Activated CD4-positive, alpha-beta T cell treated with anti-CD3 and anti-CD28 coated beads for 4 hours (primary cell): Measurements from ENCODE around the gene LPP.

ENCODE experiments used
- DNase-seq, 2 donors: peaks; one replicate each; pipeline ENCODE4 v3.0.0-alpha.2; 2020

Gene LPP

DNA sequence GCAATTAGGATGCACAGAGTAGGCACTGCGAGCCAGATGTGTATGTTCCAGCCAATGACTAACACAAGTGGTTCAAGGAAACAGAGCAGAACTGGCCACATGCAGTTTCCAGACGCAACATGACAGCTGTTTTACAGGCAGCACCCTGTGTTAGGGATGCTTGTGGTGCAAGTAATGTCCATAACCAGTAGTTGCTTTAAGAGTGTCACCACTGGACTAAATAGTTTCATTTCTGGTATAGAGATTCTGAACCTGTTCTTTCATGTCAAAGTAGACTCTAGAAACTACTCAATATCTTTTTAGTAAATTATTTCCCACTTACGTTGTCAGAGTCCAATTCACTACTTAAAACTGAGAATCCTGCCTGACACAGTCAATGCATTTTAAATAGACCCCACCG lies 14.5 kb upstream of the LPP start:
- DNase-seq, result no peak

DNA sequence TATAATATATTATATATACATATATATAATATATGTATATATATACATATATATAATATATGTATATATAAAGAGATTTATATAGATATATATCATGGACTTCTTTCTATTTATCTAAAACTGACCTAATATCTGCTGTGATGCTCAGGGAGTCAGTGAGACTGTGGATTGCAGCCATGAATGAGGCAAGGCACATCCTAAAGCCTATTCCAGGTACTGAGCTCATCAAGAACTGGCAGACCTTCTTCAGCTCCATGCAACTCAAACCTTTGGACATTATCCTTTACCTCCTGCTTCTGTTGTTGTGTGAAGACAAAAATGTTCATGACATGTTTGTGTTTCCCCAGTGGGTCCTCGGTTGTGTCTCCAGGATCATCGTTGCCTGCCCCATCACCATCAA lies 7.7 kb upstream of the LPP start:
- no peak for DNase-seq

DNA sequence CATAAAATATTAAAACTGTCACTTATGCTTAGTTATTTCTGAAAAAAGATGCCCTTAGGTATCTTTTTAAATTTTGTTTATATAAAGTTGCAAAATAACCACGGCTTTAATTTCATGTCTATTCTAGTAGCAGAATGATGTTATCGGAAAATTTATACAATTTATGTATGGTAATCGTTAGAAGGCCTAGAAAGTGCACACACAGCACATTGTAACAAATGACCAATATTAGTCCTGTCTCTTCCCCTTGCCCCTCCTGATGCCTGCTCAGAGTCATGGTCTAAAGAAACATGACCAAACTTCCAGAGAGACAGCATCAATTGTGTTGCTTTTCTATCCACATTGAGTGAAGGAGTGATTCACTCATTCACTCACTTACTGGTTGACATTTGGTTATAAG lies 6.2 kb upstream of the LPP start:
- DNase-seq, result no peak

DNA sequence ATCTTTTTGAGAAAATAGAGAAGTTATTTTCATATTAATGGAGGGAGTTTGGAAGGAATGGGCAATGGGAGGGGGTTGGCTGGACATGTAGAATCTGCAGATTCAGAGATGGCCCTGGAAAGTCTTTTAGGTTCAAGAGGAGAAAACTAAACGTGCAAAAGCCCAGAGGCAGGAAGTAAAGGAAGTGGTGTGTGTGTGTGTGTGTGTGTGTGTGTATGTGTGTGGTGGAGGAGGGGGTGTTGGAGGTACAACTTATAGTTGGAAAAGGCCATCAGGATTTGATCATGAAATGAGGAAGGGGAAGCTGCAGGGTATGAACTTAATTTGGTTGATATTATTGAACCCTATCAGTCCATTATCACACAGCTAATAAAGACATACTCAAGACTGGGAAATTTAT lies 5.6 kb upstream of the LPP start:
- no peak for DNase-seq

DNA sequence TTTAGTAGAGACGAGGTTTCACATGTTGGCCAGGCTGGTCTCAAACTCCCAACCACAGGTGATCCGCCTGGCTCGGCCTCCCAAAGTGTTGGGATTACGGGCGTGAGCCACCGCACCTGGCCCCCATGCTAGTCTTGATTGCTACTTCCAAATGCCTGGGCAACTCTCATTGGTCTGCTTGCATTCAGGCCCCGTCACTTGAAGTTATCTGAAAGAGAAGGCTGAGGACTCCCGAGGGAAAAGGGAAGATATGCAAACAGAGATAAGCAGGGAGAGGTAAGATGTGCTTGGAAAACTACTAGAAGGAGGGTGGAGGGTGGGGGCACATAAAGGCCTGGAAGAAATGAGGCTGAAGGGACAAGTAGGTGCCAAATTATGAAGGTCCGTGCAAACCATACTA lies 4.4 kb upstream of the LPP start:
- DNase-seq, result no peak

DNA sequence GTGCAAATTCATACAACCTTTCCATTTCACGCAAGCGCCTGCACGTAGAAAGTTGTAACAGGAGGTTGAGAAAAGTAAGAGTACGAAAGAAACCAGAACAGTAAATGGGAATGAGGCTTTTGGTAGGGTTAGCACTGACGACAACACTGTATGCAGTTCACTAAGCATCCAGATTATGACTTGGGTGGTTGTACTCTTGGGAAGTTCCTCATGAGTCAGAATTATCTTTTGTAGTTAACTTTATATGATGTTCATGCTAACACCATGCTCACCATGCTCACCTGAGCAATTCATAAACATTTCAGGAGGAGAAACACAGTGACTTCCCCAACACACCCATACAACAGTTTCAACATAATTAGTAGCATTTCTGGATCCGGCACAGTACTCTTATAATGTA lies 3.0 kb upstream of the LPP start:
- DNase-seq, result no peak

DNA sequence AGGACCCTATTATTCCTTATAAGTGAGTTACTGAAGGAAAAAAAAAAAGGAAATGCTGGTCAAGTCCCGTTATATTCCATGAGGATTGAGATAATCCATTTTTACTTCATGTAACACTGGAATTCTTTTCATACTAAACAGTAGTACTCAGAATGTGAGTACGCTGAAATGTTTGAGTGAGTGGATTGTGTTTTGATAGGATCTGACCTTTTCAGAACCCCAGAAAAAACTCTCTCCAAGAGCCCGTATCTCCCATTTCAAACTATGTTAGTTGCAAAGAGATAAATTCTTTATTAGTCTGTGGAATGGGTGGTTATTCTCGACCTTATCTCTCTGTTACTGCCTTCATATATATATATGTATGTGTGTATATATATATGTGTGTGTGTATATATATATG lies 2.5 kb upstream of the LPP start:
- DNase-seq, result no peak

DNA sequence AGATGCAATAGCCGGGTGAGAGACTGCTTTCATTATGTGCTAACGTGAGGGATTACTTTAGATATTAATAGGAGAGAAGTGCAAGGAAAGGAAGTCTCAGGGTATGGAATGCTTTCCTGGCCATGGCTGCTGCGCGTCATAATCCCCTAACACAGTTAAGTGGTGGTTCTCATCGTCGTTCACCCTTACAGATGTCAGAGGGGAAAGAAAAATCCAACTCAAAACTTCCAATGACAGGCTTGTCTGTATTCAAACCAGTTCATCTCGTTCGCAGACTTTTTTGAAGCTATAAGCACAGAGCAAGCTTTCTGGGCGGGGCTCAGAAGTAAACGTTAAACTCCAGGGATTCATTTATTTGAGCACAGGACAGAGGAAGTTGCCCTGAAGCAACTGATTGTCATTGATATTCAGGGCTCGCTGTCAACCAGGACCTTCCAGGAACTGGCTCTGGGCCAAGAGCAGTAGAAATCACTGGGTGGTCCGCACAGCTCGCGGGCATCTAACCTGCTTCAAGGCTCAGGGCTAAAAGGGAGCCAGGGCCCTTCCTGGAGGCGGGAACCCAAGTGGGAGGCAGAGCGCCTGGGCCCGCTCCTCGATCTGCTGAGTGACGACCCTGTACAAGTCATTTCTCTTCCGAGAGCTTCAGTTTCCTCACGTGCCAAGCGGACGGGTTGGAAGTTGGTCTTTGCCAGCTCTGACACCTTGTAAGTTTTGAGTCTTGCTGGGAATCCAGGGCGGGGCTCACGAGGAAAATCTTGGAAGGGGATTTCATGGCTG lies 1.1 kb upstream of the LPP start:
- DNase-seq, result peak in 1 of 2 donors; percentile 10

DNA sequence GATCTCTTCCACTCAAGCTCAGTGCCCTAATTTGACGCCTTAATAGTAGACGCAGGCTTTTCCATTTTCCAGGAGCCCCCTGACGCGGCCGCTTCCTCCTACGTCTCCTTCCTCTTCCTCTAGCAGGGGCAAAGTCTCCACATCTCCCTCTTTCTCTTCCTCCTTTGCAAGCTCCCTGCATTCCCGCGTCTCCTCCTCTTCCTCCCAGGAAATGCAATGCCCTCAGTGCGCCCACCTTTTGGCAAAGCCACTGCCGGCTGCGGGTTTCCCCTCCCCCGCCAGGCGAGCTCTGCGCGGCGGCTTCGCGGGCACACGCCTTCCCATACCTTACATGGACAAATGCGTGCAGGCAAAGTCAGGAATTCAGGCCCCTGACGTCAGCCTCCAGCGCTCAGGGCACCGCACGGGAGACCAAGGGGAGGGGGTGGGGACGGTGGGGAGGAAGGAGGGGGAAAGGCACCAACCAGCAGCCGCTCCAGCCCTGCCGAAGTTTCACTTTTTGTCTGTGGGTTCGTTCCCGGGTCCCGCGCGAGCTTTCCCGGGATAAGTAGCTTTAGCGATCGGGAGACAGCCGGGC lies 432 bp upstream of the LPP start:
- peak; percentile 32 to 48 for DNase-seq

DNA sequence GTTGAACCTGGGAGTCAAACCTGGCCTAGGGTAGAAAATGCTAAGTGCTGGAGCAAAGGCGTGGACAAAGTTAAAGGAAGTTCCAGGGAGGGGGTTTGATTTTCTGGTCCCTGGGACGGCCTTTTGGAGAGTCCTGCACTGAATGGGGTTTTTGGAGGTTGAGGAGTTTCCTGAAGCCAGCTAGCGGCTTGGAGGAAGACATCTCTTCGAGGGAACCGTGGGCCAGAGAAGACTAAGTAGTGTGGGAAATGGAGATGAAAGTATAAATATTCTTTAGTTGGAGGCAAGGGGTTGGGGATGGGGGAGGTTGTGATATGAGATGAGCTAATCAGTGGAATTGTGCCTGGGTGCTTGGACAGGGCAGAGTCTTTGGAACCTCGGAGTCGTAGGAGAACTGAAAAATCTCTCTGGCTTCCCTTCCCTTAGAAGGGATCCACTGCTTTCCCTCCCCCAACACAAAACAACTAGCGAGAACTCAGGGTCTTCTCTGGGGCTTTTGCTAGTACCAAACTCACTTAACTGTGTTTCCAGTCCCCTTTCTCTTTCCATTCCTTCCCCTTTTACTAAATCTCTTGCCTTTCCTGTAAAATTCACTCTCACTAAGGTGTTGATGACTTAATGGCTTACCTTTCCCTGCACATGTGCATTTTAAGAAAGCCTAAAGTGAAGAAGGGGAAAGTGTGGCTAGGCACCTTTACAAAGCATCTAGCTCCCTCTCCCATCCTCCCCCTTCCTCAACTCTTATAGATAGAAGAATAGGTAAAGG lies 1.0 kb downstream of the LPP start:
- no peak for DNase-seq

DNA sequence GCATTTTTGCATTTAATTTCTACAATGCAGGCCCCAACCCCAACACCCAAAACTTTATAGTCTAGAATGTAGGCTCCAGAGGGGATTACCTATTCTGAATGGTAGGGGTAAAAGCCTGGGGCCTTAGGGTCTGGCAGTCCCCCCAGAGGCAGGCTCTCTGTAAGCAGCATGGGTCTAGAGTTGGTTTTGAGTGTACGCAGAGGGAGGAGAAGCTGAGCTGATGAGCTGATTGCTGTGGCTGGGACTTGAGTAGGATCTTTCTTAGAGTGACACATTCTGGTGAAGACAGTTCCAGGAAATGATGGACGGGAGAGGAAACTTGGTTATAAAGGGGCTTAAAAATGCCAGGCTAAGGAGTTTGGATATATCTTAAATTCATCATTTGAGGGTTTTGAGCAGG lies 2.1 kb downstream of the LPP start:
- no peak for DNase-seq

DNA sequence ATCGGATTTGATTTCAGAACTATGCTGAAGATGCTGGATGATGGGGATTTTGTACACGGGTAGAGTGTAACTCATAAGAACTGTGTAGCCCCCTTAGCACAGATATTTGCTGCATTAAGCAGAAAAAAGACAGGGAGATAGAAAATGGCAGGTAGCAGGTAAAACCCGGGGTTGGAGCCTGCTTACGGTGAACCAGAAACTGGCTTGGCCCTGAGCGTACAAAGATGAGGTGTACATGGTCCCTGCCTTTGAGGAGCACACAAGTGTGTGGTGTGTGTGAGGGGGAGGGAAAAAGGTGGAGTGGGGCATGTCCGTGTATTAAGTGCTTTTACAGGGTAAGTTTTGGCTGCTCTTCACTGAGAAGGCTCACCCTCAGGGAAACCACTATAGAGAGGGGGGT lies 3.5 kb downstream of the LPP start:
- no peak for DNase-seq

DNA sequence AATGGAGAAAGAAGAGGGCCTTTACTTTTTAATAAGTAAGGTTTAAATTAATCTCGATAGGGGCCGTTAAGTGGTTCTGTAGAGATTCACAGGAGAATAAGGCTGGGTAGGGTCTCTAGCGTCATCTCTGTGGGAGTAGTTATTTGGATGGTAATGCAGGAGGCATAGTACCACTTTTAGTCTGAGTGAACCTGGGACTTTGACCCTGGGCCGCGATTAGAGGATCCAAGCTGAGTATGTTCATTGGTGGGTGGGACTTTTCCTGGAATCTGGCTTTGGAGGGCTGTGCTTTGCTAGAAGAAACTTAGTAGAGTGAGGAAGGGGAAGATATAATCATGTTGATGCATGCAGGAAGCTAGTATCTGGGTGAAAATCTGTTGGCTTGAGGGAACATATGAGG lies 4.0 kb downstream of the LPP start:
- DNase-seq, result no peak

DNA sequence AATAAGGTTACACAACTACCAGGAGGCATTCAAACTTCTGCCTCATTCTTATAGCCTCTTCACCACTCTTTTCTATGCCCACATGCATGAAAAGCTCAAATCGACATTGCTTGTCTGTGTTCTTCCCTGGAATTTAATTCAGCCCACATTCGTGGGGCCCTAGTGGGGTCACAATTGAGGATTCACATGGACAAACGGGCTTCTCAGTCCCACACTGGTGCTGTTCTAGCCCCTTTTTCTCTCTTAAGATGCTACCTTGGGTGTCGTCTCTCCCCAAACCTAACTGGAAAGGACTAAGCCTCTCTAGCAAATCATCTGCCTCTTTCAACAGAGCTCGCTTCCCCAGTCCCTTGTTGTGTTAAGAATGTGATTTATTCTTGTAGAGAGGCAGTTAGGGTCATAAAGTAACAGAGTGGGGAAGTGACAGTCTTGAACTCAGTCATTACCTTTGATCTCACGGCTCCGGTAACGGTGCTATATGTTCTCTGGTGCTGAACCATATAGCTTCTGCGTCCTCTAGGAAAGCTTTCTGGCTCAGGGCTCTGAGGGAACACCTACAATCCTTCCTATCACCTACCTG lies 4.9 kb downstream of the LPP start:
- no peak for DNase-seq

DNA sequence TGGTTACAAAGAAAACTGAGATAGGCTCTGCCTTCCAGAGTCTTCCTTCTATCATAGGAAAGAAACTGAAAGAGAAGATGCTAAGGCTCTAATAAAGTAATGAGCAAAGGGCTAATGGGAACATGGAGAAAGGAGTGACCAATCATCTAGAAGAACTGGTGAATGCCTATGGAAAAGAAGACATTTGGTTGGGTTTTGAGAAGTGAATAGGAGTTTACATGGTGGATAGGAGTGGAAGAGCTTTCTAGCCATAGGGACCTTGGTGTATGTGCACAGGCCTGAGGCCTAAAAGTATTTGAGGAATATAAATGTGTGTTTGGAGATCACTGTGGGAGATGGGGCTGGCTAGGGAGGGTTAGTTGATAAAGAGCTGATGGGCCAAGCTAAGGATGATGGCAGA lies 6.8 kb downstream of the LPP start:
- DNase-seq, result no peak

DNA sequence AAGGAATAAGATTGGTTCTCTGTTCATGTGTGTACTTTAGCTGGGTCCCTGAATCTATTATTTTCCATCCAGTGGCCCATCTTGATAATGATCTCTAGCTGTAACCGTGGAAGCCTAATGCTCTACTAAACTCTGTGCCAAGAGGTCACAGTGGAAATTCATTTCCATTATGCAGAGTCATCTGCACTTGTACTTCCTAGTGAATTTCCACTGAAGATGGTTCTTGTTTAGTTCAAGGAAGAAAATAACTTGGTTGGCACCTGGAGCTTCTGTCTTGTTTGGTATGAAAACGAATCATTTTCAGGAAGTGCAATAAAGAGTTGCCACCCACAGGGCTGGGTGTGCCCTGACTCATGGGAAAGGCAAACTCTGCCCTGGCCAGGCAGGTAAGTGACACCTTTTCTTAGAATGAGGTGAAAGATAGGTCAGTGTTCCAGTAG lies 10.3 kb downstream of the LPP start:
- DNase-seq, result peak; percentile 45 to 48

DNA sequence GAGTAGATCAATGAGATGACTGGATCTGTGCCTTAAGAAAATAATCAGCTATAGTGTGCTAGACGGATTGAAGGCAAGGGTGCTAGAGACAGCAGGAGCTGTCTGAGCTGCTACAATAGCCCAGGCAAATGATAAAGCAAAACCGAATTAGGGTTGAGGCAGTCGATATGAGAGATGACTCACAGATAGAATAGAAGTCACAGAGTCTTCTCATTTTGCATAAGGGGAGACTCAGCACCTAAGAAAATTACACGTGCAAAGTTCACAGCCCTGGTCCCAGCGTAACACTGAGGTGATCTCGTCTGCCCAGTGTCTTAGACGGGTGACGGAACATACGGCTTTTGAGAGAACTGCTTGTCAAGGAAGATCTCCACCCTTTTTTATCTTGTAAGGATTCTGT lies 11.6 kb downstream of the LPP start:
- no peak for DNase-seq

DNA sequence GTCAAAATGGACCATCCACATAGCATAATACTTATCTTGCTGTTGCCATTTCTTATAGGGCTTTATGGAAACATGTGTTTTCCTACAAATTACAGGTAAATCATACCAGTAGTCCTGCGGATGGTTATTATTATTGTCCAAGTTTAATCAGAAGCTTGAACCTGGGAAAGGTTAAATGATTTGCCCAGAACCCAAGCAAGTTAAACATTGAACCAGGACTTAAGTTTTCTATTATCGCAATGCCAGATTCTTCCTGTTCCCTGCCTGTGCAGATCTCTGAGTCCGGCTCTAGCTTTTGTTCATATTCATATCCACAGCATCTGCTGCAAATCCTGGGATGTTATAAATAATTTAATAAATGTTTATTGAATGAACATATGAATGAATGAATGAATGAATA lies 12.5 kb downstream of the LPP start:
- DNase-seq, result no peak

DNA sequence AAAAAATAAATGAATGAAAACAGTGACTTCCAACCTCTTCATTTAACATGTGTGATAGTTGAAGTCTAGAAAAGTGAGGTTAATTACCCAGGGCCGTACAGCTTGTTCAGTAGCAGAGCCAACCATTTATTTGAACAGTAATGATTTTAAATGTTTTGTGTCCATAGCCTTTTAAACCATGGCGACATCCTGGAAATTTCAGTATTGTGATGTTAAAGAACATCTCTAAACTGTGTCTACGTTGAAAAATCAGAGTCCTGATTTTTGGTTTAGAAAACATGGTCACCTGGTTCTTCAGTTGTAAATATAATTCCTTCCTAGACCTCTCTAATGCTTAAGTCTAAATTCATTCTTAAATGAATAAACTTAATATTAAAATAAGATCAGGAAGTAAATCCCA lies 14.2 kb downstream of the LPP start:
- no peak for DNase-seq

DNA sequence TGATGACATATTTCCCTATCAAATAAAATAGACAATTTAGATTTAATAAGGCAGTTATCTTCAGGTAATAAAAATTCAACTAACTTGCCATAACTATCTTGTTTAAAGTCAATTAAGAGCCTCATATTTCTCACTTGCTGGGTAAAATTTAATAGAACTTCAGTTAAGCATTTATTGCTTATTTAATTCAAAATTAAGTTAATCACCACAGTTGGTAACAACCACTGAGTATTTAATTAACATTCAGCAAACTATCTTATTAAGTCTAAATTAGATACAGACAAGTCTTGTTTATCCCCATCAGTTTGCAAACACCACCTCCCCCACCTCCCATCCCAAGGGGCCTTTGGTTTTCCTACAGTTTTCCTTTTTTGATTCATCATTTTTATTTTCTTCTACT lies 14.7 kb downstream of the LPP start:
- no peak for DNase-seq

DNA sequence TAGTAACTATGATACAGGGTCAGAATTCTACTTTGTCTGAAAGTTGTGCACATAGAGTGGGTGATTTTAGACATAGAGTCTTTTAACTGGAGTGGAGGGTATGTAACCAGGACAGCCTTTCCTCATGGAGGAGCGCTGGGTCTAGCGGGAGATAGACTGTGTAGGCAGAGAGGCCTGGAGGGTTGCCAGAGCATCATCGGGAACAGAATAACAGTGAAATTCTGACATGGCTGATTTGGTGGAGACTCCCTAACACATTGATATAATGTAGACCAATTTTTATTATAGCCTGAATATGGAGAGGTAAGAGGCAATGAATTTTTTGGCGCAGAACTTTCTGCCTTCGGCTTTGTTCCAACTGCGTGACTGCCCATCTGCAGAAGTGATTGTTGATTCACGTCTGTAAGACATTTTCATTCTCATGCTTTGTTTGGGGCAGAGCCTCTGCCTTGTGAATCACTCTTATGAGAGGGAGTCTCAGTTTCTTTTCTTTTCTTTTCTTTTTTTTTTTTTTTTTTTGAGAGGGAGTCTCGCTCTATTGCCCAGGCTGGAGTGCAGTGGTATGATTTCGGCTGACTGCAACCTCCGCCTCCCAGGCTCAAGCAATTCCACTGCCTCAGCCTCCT lies 16.0 kb downstream of the LPP start:
- no peak for DNase-seq

DNA sequence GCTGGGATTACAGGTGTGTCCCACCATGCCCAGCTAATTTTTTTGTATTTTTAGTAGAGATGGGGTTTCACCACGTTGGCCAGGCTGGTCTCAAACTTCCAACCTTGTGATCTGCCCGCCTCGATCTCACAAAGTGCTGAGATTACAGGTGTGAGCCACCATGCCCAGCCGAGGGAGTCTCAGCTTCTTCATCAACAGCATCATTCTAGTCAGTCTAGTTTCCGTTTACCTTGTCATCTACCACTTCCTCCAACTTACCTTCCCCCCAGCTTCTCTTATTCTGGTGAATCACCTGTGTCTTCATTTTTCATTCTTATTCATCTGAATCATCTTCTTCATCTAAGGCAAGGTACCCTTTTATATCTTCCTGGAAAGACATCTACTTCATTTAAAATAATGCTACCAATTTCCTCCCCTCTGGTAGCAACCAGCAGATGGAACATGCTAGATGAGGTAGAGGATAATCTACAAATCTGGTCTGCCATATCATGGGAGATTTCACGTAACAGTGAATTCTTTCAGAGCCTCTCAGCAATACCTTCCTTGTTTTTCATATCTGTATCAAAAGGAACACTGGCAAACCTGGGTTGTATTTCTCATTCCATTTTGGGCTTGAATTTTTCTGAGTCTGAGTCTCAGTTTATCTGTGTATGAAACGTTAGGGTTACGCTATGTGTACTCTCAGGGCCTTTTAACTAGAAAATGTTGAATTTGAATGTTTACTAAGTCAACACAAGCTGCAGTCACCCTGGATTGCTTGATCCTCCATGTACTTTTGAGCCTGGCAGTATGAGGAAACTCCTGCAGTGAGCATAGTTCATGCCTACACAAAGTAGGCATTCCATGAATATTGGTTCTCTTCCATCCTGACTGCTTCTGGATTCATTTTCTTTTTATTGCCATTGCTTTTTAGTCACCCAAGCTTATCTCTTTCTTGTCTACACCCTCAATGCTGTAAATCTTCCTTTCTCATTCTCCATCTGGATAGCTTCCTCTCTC lies 16.8 kb downstream of the LPP start:
- DNase-seq, result peak; percentile 60 to 63
